T-helper 2 cell (primary cell): ENCODE results near the gene MCFD2.
A peak's percentile ranks its signal among the peaks of the same experiment; 100 is the strongest.

Experiments used
- DNase-seq, 5 experiments: peaks; one replicate each; pipeline versions ENCODE4 v3.0.0 to v3.0.0-alpha.2; 2012 to 2022
- total RNA-seq, 2 donors: gene quantifications; one replicate each; lab custom pipeline; 2026; lab: John Stamatoyannopoulos, UW

Gene MCFD2
- 47.7 to 49.6 reads per million in 2 donors for total RNA-seq

- peak in 1 of 5 experiments; percentile 1 for DNase-seq
These were observed at the start of gene MCFD2 for GRCh38 chr2:46915281-46915810. MCFD2 (minus strand) TSS chr2:46915806; CDS start chr2:46909171, 6,635 bp downstream.

GRCh38 chr2:46964835-46965560 lies 49.4 kb upstream of the MCFD2 start:
- no peak for DNase-seq

GRCh38 chr2:46963941-46964673 lies 48.5 kb upstream of the MCFD2 start:
- DNase-seq, result no peak

DNA sequence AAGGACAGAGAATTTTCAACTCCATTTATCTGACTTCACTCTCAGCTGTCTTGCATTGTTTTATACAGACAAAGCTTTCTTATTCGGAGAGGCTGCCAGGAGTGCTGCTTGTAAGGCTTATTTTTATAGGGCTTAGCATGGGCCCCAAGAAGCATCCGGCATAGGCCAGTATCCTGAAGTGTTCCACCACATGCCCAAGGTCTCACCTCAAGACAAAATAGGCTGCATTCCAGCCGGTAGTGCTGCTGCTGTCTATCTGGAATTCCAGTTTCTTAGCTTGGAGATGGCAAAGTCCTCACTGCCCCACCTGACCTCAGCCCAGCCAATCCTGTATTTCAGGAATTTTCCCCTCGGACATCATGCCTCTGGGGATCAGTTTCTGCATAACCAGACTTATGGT lies 47.6 kb upstream of the MCFD2 start:
- no peak for DNase-seq

DNA sequence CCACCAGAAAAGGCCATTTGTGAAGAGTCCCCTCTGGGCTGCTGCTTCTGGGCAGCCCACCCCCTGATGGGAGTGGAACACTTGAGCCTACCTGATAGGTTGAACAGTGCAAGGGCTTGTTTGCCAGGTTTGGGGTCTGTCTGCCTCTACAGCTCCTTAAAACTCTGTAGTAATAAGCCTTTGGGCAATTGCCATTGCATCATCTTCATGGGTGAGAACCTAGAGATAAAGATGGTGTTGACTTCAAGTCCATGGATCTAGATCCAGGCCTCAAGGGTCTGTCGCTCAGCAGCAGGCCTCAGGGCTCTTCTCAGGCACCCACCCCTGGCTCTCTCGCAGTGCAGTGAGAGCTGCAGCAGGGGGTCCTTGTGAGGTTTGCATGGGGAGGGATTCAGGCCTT lies 47.1 kb upstream of the MCFD2 start:
- no peak for DNase-seq

- no peak for DNase-seq
These were observed 45.0 kb upstream of the MCFD2 start for GRCh38 chr2:46960618-46961017.

- DNase-seq, result no peak
These were observed 42.9 kb upstream of the MCFD2 start for GRCh38 chr2:46958431-46959017.

GRCh38 chr2:46956981-46957531 lies 41.5 kb upstream of the MCFD2 start:
- no peak for DNase-seq

GRCh38 chr2:46955764-46956163 lies 40.2 kb upstream of the MCFD2 start:
- DNase-seq, result no peak

DNA sequence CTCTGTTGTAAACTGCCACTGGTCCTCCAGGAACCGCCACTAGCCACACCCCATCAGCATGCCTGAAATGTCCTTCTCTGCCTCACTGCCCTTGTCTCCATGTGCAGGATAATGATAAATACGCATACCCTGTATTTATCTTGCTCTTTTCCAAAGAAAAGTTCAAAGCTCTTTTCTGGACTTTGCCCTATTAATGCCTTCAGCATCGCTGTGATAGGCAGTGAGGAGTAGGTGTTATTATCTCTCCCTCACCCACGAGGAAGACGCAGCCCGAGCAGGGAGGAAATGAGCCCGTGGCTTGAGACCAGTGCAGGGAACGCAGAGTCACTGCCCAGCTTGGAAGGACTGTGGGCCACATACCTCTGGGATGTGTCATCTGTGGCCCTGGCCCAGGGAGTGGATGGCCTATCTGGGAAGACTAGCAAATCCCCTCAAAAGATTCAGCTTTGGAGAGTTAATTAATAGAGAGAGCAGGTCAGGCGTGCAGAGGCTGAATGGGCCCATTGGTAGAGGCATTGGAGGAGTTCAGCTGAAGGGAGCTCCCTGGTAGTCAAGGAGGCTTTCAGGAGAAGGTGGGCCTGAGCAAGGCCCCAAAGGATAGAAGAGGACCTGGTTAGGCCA lies 39.5 kb upstream of the MCFD2 start:
- no peak for DNase-seq

DNA sequence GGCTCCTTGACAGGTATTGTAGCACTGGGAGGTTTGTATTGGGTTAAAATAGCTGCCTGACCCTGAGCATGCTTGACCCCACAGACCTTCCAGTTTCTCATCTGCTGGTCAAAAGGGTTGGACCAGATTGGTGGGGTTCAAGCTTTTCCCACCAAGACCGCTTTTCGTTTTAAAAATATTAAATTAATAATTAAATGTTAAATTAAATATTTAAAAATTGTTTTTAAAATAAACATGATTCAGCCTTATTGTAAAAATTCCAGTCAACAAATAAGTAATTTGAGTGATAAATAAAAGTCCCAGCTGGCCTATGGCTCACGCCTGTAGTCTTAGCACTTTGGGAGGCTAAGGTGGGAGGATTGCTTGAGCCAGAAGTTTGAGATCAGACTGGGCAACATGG lies 36.6 kb upstream of the MCFD2 start:
- no peak for DNase-seq

- DNase-seq, result no peak
These were observed 35.9 kb upstream of the MCFD2 start for GRCh38 chr2:46951290-46952064.

DNA sequence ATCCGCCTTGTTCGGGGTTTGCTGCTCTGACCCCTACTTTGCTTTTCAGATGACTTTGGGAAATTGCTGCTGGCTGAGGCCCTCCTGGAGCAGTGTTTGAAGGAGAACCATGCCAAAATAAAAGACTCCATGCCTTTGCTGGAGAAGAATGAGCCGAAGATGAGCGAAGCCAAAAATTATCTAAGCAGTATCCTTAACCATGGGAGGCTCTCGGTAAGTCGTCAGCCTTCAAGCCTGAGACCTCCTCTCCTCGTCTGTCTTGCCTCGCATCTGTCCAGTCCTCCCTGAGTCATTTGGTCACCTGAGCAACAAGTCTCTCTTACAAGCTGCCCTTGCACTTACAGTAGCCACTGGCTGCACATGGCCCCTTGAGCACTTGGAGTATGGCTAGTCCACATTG lies 34.7 kb upstream of the MCFD2 start:
- no peak for DNase-seq

DNA sequence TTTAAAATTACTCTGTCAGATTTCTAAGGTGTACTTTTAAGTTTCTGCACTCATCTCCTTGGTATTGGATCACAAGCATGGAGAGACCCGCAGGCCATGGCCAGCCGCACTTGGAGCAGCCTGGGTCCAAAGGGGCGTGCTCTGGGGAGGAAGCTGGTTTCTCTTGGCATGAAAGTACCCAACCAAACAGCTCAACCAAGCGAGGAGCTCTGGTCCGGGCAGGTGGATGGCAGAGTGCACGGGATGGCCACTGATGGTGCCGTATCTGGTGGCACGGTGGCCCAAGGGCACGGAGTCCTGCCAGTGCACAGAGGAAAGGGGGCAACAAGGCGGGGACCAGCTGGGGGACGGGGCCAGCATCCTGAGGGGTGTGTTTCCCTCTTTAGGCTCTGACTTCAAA lies 32.2 kb upstream of the MCFD2 start:
- DNase-seq, result no peak

DNA sequence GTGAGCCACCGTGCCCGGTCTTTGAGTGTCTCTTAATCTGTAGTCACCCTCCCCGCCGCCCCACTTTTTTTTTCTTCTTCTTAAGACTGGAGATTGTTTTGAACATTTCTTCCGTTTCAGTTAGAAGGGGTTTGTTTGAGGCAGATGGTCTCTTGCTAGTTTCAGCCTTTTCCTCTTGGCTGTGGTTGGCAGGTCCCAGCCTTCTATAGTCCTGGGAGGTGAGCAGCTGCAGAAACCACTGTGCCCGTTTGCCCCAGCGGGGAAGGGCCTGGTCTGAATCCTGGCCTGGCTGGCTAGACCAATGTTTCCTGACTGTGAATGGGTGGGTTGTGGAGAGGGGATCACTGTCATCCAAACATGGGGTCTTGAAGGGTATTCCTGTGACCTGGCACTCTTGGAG lies 30.1 kb upstream of the MCFD2 start:
- DNase-seq, result no peak

- DNase-seq, result peak in 4 of 5 experiments; percentile 51 to 92 (median 69)
These were observed 28.5 kb upstream of the MCFD2 start for GRCh38 chr2:46943881-46944798.

DNA sequence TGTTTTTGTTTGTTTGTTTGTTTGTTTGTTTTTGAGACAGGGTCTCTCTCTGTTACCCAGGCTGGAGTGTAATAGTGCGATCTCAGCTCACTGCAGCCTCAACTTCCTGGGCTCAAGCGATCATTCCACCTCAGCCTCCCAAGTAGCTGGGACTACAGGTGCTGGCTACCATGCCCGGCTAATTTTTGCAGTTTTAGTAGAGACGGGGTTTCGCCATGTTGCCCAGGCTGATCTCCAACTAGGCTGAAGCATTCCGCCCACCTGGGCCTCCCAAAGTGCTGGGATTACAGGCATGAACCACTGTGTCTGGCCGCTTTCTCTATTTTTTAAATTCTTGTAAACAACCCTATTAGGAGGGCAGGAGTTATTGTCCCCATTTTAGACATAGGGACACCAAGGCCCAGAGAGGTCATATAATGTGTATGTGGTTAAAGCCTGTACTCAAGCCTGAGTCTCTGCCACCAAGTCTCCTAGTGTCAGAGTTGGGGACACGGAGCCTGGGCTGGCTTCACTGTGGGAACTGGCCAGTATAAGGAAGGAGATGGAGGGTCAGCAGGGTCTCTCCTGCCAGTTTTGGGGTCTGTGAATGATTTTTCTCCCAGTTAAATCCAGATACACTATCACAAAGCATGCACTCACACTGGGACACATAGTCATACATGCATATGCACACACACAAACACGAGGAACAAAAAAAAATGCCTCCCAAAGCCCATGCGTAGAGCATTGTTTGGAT lies 27.5 kb upstream of the MCFD2 start:
- peak in 1 of 5 experiments; percentile 19 for DNase-seq

- peak; percentile 52 to 86 (median 69) for DNase-seq
These were observed 26.5 kb upstream of the MCFD2 start for GRCh38 chr2:46942143-46942526.

GRCh38 chr2:46939626-46940359 lies 24.2 kb upstream of the MCFD2 start:
- no peak for DNase-seq
